Measurements from ENCODE around the gene ZSCAN5A. TPM values are rescaled to one million over a fixed set of nuclear protein-coding genes. Genes with fewer than 3 reads are reported as not detected.

Gene ZSCAN5A, protein sequence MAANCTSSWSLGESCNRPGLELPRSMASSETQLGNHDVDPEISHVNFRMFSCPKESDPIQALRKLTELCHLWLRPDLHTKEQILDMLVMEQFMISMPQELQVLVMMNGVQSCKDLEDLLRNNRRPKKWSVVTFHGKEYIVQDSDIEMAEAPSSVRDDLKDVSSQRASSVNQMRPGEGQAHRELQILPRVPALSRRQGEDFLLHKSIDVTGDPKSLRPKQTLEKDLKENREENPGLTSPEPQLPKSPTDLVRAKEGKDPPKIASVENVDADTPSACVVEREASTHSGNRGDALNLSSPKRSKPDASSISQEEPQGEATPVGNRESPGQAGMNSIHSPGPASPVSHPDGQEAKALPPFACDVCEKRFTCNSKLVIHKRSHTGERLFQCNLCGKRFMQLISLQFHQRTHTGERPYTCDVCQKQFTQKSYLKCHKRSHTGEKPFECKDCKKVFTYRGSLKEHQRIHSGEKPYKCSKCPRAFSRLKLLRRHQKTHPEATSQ
- 2.6 and 7.9 TPM in 2 replicates for total RNA-seq

DNA sequence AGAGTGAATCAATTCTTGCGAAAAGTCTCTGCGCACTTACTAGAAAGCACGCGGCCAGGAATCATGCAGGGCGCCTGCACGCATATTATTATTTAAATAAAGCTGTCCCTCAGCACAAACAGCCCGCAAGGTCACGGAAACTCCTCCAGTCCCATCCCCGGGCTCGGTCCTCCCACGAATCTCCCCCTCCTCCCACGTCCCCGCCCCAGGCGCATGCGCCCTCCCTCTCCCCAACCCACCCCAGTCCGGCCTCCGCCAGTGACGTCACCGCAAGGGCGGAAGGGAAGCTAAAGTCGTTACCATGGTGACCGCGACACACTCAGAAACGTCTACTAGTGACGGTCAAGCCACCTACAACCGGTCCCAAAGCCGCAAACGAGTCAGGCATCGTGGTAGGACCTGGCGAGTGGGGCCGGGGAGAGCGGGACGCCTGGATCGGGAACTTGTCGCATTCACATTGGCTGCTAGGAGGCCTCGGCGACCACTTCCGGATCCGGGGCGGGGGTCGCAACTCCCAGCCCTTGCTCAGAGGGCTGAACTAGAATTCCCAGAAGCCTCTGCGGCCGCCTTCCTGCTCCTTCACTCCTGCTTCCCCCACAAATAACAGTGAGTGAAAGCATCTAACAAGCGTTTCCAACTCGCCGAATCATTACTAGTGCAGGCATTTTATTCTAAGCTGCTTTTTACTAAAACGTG, at the start of gene ZSCAN5A:
ZSCAN5A (minus strand) TSS at position 459 of the 696 bp plus-strand sequence. CDS start 89,793 bp downstream, outside the sequence.

DNA sequence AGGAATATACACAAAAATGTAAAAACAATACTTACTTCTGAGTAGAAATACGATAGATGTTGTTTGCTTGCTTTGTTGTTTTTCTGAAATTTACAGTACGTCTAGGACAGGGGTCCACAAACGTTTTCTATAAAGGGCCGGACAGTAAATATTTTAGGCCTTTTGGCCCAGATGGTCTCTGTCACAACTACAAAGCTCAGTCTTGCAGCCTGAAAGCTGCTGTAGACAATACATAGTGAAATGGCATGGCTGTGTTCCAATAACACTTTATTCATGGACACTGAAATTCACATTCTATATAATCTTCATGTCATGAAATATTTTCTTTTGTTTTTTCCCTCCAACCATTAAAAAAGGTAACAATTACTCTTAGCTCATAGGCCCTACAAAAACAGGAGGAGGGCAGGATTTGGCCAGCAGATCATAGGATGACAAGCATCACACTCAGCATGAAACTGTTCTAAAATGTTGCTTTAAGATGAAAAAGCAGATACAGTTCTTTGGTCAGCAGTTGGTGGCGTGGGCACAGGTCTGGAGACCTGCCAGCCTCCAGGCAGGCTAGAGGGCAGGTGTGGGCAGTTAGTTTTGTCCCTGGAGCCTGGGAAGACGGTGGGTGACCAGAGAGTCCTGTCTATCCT, 42.4 kb downstream of the ZSCAN5A start, which contains the start of gene EDDM13:
EDDM13 (plus strand) TSS at position 588 of the 638 bp plus-strand sequence. CDS start 87 bp downstream, outside the sequence.

DNA sequence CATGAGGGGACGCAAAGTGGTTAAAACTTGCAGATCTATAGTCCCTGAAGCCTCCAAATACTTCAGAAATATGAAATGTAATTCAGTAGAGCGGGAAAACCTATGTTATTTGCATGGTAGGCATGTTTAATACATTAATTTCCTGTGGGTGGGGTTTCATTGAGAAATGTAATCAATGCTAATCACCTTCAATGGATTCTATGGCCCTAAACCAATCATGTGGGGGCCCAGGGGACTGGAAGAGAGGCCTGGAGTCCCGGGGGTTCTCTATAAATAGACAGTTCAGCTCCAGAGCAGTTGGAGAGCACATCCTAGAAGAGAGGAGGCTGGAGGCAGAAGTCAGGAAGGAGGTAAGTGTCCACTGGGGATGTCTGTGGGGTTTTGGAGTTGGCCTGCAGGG, 112.7 kb downstream of the ZSCAN5A start, which contains the start of gene ZSCAN5C:
ZSCAN5C (plus strand) TSS at position 301 of the 400 bp plus-strand sequence. CDS start 3,641 bp downstream, outside the sequence.

DNA sequence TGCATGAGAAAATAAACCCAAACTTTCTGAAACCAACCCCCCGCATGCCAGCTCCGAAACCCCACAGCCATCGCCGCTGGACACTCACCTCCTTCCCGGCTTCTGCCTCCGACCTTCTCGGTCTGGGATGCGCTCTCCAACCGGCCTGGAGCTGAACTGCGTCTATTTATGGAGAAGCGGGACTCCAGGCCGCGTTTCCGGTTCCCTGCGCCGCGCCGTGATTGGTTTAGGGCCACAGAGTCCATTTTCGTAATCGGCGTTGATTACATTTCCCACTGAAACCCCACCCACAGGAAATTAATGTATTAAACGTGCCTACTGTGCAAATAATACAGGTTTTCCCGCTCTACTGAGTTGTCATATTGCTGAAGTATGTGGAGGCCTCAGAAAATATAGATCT, 117.0 kb downstream of the ZSCAN5A start, which contains the start of gene ZSCAN5B:
ZSCAN5B (minus strand) TSS at position 138 of the 400 bp plus-strand sequence. CDS start 4,731 bp downstream, outside the sequence.

DNA sequence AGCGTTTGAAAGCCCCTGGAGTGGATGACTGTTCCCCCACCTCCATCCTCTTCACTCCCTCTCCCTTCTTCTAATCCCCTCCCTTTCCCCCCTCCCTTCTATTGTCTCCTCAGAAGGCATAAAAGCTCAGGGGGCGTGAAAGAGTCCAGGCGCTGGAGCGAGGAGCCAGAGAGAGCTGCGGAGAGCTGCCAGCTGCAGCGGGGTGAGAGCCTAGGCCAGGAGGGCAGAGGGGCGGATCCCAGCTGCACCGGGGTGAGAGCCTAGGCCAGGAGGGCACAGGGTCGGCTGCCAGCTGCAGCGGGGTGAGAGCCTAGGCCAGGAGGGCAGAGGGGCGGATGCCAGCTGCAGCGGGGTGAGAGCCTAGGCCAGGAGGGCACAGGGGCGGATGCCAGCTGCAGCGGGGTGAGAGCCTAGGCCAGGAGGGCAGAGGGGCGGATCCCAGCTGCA, 138.8 kb downstream of the ZSCAN5A start, which contains the start of gene GALP:
GALP (plus strand) TSS at position 148 of the 447 bp plus-strand sequence. CDS start 1,101 bp downstream, outside the sequence.

Other genes with a start within 250 kb of the ZSCAN5A start
- gene ZNF787, start 193.5 kb downstream of the ZSCAN5A start, total RNA-seq: 14.1 and 17.1 TPM in 2 replicates
- 25.7 and 28.6 TPM in 2 replicates for gene ZNF444, start 173.6 kb downstream of the ZSCAN5A start, total RNA-seq
- not detected in 2 replicates for gene GALP, start 138.8 kb downstream of the ZSCAN5A start, total RNA-seq
- not detected in 2 replicates for gene ZSCAN5B, start 117.1 kb downstream of the ZSCAN5A start, total RNA-seq
- gene ZSCAN5C, start 112.6 kb downstream of the ZSCAN5A start, total RNA-seq: not detected in 2 replicates
- 1.3 TPM in 1 of 2 replicates, not detected in the other for gene EDDM13, start 42.1 kb downstream of the ZSCAN5A start, total RNA-seq
- gene ZNF582, start 78.7 kb upstream of the ZSCAN5A start, total RNA-seq: 4.1 and 4.4 TPM in 2 replicates
- gene ZNF583, start 89.5 kb upstream of the ZSCAN5A start, total RNA-seq: 2.5 and 2.7 TPM in 2 replicates
- 1.4 and 2.2 TPM in 2 replicates for gene ZNF667, start 162.5 kb upstream of the ZSCAN5A start, total RNA-seq
- 0.46 and 0.99 TPM in 2 replicates for gene ZNF471, start 193.0 kb upstream of the ZSCAN5A start, total RNA-seq
- gene ZFP28, start 224.1 kb upstream of the ZSCAN5A start, total RNA-seq: 4.5 and 5.0 TPM in 2 replicates